GM12872 (cell line): ENCODE measurements around the gene ZNF200.

Experiments used
- TF ChIP-seq, protein P1 (sequence below): IDR thresholded peaks from 3 replicates; pipeline ENCODE4 v1.5.1; 2011; ENCODE audit warnings: low read depth, mild to moderate bottlenecking, low read length, moderate library complexity; ENCODE audit not compliant: insufficient read depth

Gene ZNF200

DNA sequence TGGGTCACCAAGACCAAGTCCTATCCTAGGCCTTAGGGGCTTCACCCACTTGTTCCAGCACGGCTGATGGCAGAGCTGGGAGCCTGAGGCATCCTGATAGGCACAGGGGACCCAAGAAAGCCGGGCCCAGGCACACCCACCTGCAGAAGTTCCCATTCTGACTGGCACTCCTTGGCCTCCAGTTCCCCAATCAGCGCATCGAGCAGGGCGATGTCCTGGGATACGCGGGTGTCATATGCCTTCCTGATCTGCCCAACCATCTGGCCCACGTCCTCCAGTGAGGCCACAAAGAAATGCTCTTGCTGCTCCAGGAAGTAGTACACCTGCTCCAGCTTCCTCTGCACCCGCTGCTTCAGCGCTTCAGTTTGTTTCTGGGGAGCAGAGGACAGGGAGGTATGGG is 11.9 kb upstream of the ZNF200 start:
- TF ChIP-seq, protein P1, sequence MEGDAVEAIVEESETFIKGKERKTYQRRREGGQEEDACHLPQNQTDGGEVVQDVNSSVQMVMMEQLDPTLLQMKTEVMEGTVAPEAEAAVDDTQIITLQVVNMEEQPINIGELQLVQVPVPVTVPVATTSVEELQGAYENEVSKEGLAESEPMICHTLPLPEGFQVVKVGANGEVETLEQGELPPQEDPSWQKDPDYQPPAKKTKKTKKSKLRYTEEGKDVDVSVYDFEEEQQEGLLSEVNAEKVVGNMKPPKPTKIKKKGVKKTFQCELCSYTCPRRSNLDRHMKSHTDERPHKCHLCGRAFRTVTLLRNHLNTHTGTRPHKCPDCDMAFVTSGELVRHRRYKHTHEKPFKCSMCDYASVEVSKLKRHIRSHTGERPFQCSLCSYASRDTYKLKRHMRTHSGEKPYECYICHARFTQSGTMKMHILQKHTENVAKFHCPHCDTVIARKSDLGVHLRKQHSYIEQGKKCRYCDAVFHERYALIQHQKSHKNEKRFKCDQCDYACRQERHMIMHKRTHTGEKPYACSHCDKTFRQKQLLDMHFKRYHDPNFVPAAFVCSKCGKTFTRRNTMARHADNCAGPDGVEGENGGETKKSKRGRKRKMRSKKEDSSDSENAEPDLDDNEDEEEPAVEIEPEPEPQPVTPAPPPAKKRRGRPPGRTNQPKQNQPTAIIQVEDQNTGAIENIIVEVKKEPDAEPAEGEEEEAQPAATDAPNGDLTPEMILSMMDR, result no peak

DNA sequence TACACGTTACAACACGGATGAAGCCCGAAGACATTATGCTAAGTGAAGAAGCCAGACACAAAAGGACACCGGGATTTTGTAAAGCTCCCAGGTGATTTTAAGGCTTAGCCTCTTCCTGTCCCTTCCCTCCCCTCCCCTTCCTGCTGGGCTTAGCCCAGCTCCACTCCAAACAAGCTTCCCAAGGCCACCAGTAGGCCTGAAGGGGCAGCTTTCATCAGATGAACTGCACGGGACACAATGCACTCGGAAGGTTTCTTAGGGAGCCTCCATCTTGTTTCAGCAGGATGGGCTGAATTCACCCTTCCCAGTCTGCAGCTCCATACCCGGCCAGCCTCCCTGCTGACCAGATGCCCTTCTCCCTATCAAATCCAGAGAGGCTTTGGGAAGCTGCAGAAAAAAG is 11.0 kb upstream of the ZNF200 start:
- TF ChIP-seq, protein P1, result no peak

DNA sequence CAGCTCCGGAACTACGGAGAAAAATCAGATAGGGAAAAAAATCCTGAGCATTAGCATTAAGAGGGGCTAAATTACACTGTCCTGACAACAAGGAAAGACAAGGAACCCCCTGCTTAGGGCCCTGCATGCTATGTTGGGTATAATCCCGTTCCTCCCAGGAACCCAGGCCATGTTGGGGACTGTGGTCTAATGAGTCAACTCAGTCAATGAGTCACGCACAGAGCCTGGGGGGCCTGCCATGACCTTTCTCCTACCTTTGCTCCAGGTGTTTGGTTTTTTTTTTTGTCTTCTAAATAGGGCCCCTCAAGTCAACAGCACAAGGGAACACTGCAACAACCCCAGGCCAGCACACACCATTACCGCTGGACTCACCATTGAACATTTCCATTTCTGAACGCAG is 8.9 kb upstream of the ZNF200 start:
- TF ChIP-seq, protein P1, result no peak

- TF ChIP-seq, protein P1, result no peak
These were observed 7.8 kb upstream of the ZNF200 start for GRCh38 chr16:3242709-3243108.

GRCh38 chr16:3241761-3242160 is 6.8 kb upstream of the ZNF200 start:
- TF ChIP-seq, protein P1, result no peak

DNA sequence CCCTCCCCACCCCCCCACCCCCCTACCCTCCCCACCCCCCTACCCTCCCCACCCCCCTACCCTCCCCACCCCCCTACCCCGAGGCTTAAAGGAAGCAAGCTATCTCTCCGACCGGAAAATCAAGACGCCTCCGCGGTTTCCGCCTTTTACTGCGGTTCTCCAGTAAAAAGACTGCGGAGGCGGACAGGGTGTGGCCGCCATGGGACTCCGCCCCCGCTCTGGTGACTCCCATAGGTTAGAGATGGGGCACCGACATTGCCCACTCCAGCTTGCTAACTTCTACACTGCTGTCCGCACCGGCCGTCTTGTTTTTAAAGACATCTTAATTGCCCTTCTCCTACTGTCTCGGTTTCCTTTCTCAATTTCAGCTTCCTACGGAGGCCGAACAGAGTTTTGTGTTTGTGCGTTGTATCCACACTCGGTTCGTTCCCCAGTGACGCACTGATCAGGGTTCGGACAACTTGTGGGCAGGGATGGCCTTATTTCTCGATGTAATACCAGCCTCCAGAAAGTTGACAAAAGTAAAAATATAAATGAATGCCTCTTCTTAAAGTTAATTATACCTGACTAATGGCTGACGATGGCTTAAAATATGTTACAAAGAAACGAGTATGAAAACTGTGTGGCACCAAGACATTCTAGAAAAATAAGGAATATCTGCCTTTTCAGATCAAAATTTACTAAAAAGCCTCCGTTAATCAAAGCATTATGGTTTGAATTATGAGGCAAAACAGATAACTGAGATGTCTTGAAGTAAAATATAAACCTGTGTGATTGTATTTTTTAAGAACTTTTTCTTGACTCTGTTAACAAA is 1.1 kb upstream of the ZNF200 start:
- TF ChIP-seq, protein P1, result no peak

DNA sequence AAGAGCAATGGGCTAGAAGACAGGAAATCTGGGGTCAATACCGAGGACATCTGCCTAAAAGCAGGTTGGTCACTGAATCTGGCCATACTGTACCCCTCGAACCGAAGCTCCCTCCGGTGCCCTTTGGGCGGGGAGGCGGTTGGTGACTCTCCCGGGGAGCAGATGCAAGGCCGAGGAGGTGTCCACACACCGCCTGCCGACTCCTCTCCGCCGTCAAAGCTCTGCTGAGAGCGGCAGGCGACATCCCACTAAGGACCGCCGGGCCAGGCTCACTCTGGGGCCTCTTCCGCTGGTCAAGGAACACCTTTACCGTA is 458 bp downstream of the ZNF200 start:
- TF ChIP-seq, protein P1, result no peak
